Erythroblast (primary cell): ENCODE measurements around the gene HAUS1.

Source experiments
- GATA1 ChIP-seq: IDR thresholded peaks from 2 replicates; pipeline ENCODE4 v1.6.1; 2011; ENCODE audit warnings: low read depth, mild to moderate bottlenecking, control low read depth, low read length, moderate library complexity
- POLR2A ChIP-seq: IDR thresholded peaks from 2 replicates; pipeline ENCODE4 v1.6.1; 2011; ENCODE audit warnings: mild to moderate bottlenecking, low read length

DNA sequence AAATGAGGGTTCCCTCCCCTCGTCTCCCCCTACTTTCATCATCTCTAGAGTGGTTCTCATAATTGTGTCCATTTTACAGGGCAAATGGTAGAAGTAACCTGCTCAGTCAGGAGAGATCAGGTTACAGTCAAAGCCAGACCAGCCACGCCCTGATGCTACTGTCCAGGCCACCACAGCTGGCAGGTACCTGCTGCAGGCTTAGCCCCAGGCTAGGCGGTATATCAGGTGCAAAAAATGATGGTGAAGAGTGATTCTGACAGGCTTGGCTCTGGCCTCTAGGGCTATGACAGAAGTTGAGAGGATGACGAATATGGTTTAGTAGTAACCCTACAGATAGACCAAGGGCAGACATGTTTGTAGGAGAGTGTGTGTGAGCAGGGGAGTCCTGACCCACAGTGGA, 67.1 kb downstream of the HAUS1 start:
- TF ChIP-seq POLR2A (no peak), GATA1 (no peak)
